Activated CD4-positive, alpha-beta T cell treated with anti-CD3 and anti-CD28 coated beads, Interleukin-2, amount 10 ng/mL, durations not matched to agents 7 days and 5 days (primary cell): ENCODE results near the gene EFNA1. TPM values are rescaled to one million over a fixed set of nuclear protein-coding genes. Genes with fewer than 3 reads are reported as not detected.
"Not testable (repeated sequence)": the region's sequence is repeated elsewhere in the genome, so short reads cannot be mapped to it uniquely, and the experiment has no call there.

ENCODE experiments used
- CTCF ChIA-PET: fragments of 350-600 bp; sonication (Branson Sonifier 250); formaldehyde crosslinking; loops from one replicate; lab custom pipeline; 2021; ENCODE audit warnings: antibody characterized with exemption; lab: Charles Lee
- POLR2A ChIA-PET: fragments of 350-600 bp; sonication (Branson Sonifier 250); formaldehyde crosslinking; loops from one replicate; lab custom pipeline; 2021; ENCODE audit warnings: antibody characterized with exemption; lab: Charles Lee
- DNase-seq: peaks from one replicate; pipeline ENCODE4 v3.0.0-alpha.2; 2020
- H3K27ac Mint-ChIP-seq: one replicate; pipeline ENCODE4 v1.8.0; 2021; ENCODE audit warnings: mild to moderate bottlenecking, moderate library complexity, mixed read lengths
- H3K27me3 Mint-ChIP-seq: one replicate; pipeline ENCODE4 v1.8.0; 2021; ENCODE audit warnings: mixed read lengths
- H3K36me3 Mint-ChIP-seq: one replicate; pipeline ENCODE4 v1.8.0; 2021; ENCODE audit warnings: low read depth, mixed read lengths
- H3K4me1 Mint-ChIP-seq: one replicate; pipeline ENCODE4 v1.8.0; 2021; ENCODE audit warnings: mixed read lengths
- H3K4me3 Mint-ChIP-seq: one replicate; pipeline ENCODE4 v1.8.0; 2021; ENCODE audit warnings: mild to moderate bottlenecking, moderate library complexity, mixed read lengths
- H3K9me3 Mint-ChIP-seq: one replicate; pipeline ENCODE4 v1.8.0; 2021; ENCODE audit warnings: mixed read lengths
- total RNA-seq, 2 experiments: library from RNA; stranded (reverse); gene quantifications; one replicate each; pipeline ENCODE4 v1.2.3, GENCODE V29; 2021

EFNA1 gene
- total RNA-seq, 2 experiments from 2014 or later, result 0.15 TPM; not detected in 1

GRCh38 chr1:155141749-155142148 lies 14.1 kb downstream of the EFNA1 start:
- POLR2A ChIA-PET, result no interaction called here
- CTCF ChIA-PET, result interaction anchor here (1.4 kb wide), 1 partner anchor 11 kb away, joined by 3 read pairs; no protein-coding TSS in a partner anchor
- peaks cover 31% of the 10 kb centered on the region for H3K4me1 Mint-ChIP-seq
- H3K27ac Mint-ChIP-seq, result no peak overlapping the region
- H3K36me3 Mint-ChIP-seq, result peaks cover 21% of the 10 kb centered on the region
- H3K4me3 Mint-ChIP-seq, result no peak overlapping the region
- H3K9me3 Mint-ChIP-seq, result no peaks in the 10 kb centered on the region
- DNase-seq, result no peak
- H3K27me3 Mint-ChIP-seq, result peaks cover 10% of the 10 kb centered on the region

- H3K9me3 Mint-ChIP-seq, result no peaks in the 10 kb centered on the region
- peaks cover 11% of the 10 kb centered on the region for H3K4me1 Mint-ChIP-seq
- peaks cover 23% of the 10 kb centered on the region for H3K27me3 Mint-ChIP-seq
- H3K36me3 Mint-ChIP-seq, result no peaks in the 10 kb centered on the region
- POLR2A ChIA-PET, result no interaction called here
- CTCF ChIA-PET, result interaction anchor here (0.6 to 4.5 kb wide), 3 partner anchors 18 to 34 kb away, joined by 3 to 16 read pairs (median 3); partner anchors contain the start of gene KRTCAP2
- H3K27ac Mint-ChIP-seq, result no peak overlapping the region
- DNase-seq, result no peak
- no peak overlapping the region for H3K4me3 Mint-ChIP-seq
Measured at GRCh38 chr1:155145491-155145890, 17.8 kb downstream of the EFNA1 start.

DNA sequence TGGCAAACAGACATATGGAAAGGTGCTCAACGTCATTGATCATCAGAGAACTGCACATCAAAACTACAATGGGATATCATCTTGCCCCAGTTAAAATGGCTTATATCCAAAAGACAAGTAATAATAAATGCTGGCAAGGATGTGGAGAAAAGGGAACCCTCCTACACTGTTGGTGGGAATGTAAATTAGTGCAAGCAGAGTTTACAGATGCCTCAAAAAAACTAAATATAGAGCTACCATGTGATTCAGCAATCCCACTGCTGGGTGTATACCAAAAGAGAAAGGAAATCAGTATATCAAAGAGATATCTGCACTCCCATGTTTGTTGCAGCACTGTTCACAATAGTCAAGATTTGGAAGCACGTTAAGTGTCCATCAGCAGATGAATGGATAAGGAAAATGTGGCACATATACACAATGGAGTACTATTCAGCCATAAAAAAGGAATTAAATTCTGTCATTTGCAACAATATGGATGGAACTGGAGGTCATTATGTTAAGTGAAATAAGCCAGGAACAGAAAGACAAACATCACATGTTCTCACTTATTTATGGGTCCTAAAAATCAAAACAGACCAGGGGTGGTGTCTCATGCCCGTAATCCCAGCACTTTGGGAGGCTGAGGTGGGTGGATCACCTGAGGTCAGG lies 28.4 kb downstream of the EFNA1 start:
- DNase-seq, POLR2A ChIA-PET, H3K4me1 Mint-ChIP-seq, H3K4me3 Mint-ChIP-seq, H3K27ac Mint-ChIP-seq, H3K36me3 Mint-ChIP-seq, H3K9me3 Mint-ChIP-seq: not testable (repeated sequence)
- peaks cover 20% of the 10 kb centered on the region for H3K27me3 Mint-ChIP-seq
- CTCF ChIA-PET, result interaction anchor here (0.6 to 1.4 kb wide), 2 partner anchors 16 to 249 kb away, joined by 3 to 4 read pairs; partner anchors contain the start of gene KRTCAP2

DNA sequence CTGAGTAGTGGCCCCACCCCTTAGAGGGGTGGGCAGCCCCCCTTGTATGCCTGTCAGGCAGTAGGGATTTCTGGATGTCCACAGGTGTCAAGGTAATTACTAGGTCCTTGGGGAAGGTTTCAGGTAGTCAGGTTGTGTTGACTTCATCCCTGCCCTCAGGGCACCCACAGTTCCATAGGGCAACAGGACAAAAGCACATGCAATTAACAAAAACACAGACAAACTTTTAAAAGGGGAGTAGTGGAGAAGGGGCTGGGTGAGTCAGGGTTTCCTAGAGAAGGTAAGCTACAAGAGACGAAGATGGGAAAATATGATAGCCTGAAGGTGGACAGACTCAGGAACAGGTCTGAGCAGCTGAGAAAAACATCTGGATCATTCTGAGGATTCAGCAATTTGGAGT lies 31.3 kb downstream of the EFNA1 start:
- H3K4me1 Mint-ChIP-seq, result no peaks in the 10 kb centered on the region
- H3K27me3 Mint-ChIP-seq, result peaks cover 15% of the 10 kb centered on the region
- no peaks in the 10 kb centered on the region for H3K36me3 Mint-ChIP-seq
- ChIA-PET POLR2A (no interaction called here), CTCF (interaction anchor here (0.7 to 0.9 kb wide), 2 partner anchors 14 to 24 kb away, joined by 3 read pairs; partner anchors contain the start of gene KRTCAP2)
- H3K9me3 Mint-ChIP-seq, result no peaks in the 10 kb centered on the region
- no peak overlapping the region for H3K27ac Mint-ChIP-seq
- H3K4me3 Mint-ChIP-seq, result no peak overlapping the region
- no peak for DNase-seq

DNA sequence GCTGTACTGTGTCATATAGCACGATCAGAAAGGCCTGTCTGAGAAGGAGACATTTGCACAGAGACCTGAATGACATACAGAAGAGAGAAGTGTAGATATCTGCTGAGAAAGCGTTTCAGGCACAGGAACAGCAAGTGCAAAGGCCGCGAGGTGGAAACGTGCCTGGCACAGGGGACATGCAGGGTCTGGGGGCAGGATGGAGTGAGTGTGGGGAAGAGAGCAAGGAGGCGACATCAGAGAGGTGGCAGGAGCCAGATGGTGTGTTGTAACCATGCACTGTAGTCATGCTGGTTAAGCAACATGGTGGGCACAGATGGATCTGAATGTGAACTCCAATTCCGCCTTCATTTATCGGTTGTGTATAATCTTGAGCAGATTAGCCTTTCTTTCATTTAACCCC lies 32.5 kb downstream of the EFNA1 start:
- no peak overlapping the region for H3K27ac Mint-ChIP-seq
- no peak for DNase-seq
- no peaks in the 10 kb centered on the region for H3K9me3 Mint-ChIP-seq
- CTCF ChIA-PET, result no interaction called here
- H3K4me1 Mint-ChIP-seq, result no peaks in the 10 kb centered on the region
- no peak overlapping the region for H3K4me3 Mint-ChIP-seq
- H3K27me3 Mint-ChIP-seq, result peaks cover 8% of the 10 kb centered on the region
- no peaks in the 10 kb centered on the region for H3K36me3 Mint-ChIP-seq
- POLR2A ChIA-PET, result no interaction called here

DNA sequence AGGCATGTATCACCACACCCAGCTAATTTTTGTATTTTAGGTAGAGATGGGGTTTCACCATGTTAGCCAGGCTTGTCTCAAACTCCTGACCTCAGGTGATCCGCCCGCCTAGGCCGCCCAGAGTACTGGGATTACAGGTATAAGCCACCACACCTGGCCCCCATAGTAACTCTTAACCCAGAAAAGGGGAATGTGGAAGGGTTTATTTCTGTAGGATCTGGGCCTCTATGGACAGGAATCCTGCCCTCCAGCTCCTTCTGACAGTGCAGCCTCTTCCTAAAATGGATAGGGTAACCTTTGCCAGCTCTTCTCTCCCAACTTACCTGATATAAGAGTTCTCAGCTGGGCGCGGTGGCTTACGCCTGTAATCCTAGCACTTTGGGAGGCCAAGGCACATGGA lies 35.0 kb downstream of the EFNA1 start:
- DNase-seq, H3K4me1 Mint-ChIP-seq, H3K27ac Mint-ChIP-seq, H3K27me3 Mint-ChIP-seq, H3K4me3 Mint-ChIP-seq, H3K9me3 Mint-ChIP-seq, POLR2A ChIA-PET, H3K36me3 Mint-ChIP-seq: not testable (repeated sequence)
- CTCF ChIA-PET, result interaction anchor here (1.0 to 1.3 kb wide), 2 partner anchors 17 to 65 kb away, joined by 3 read pairs; no protein-coding TSS in a partner anchor

DNA sequence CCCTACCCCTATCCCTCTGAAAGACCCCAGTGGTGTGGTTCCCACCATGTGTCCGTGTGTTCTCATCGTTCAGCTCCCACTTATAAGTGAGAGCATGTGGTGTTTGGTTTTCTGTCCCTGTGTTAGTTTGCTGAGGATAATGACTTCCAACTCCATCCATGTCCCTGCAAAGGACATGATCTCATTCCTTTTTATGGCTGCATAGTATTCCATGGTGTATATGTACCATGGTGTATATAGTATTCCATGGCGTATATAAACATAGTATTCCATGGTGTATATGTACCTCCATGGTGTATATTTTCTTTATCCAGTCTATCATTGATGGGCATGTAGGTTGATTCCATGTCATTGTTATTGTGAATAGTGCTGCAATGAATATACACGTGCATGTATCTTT lies 36.1 kb downstream of the EFNA1 start:
- H3K36me3 Mint-ChIP-seq, POLR2A ChIA-PET, H3K27me3 Mint-ChIP-seq, H3K27ac Mint-ChIP-seq, H3K4me3 Mint-ChIP-seq, H3K9me3 Mint-ChIP-seq, DNase-seq: not testable (repeated sequence)
- CTCF ChIA-PET, result interaction anchor here (1.0 to 8.4 kb wide), 2 partner anchors 18 to 73 kb away, joined by 3 to 67 read pairs; no protein-coding TSS in a partner anchor
- peaks cover 15% of the 10 kb centered on the region for H3K4me1 Mint-ChIP-seq

GRCh38 chr1:155164625-155165024 lies 36.9 kb downstream of the EFNA1 start:
- H3K9me3 Mint-ChIP-seq, POLR2A ChIA-PET, H3K4me3 Mint-ChIP-seq, H3K36me3 Mint-ChIP-seq, H3K27me3 Mint-ChIP-seq, H3K27ac Mint-ChIP-seq, DNase-seq: not testable (repeated sequence)
- CTCF ChIA-PET, result interaction anchor here (8.4 kb wide), 1 partner anchor 74 kb away, joined by 67 read pairs; no protein-coding TSS in a partner anchor
- peaks cover 15% of the 10 kb centered on the region for H3K4me1 Mint-ChIP-seq

- Mint-ChIP-seq H3K27me3 (no peaks in the 10 kb centered on the region), H3K9me3 (no peaks in the 10 kb centered on the region), H3K4me1 (peaks cover 19% of the 10 kb centered on the region), H3K27ac (no peak overlapping the region), H3K36me3 (peaks cover 11% of the 10 kb centered on the region), H3K4me3 (no peak overlapping the region)
- no peak for DNase-seq
- ChIA-PET POLR2A (no interaction called here), CTCF (interaction anchor here (0.6 to 8.4 kb wide), 9 partner anchors 15 to 563 kb away, joined by 3 to 67 read pairs (median 5); partner anchors contain the start of gene EFNA3)
Measured at GRCh38 chr1:155166051-155166470, 38.4 kb downstream of the EFNA1 start.

DNA sequence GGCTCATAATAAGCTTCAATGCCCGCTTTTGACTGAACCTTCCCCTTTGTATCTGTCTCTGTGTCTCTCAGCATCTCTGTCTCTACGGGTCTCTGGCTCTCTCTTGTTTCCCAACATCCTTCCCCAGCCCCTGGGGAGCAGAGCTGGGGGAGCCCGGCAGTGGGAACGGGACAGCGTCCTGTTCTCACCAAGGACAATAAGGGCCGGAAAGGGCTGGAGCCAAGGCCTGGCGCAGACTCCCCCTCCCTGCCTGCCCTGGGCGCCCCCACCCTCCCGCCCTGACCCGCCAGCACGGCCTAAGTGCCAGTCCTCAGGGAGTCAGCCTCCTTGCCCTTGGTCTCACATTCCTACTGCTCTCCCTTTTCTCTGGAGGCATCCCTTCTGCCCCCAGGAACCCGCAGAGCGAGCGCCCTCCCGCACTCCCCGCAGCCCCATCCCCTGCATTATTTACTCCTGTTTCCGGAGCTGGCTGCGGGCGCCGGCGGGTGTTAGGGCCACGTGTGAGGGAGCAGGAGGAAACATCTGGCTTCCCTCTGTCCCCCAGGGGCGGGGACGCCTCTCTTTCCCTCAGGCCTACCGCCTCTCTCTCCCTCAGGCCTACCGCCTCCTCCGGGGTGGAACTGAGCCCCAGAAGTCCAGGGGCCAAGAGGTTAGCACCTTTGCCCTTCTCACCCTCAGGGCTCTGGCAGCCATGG lies 38.9 kb downstream of the EFNA1 start:
- peaks cover 23% of the 10 kb centered on the region for H3K4me1 Mint-ChIP-seq
- H3K36me3 Mint-ChIP-seq, result peaks cover 11% of the 10 kb centered on the region
- no peaks in the 10 kb centered on the region for H3K27me3 Mint-ChIP-seq
- DNase-seq, result no peak
- no peak overlapping the region for H3K4me3 Mint-ChIP-seq
- CTCF ChIA-PET, result interaction anchor here (0.6 to 8.4 kb wide), 15 partner anchors 9 to 562 kb away, joined by 3 to 67 read pairs (median 5); partner anchors contain the start of gene EFNA3
- POLR2A ChIA-PET, result no interaction called here
- H3K9me3 Mint-ChIP-seq, result no peaks in the 10 kb centered on the region
- no peak overlapping the region for H3K27ac Mint-ChIP-seq

DNA sequence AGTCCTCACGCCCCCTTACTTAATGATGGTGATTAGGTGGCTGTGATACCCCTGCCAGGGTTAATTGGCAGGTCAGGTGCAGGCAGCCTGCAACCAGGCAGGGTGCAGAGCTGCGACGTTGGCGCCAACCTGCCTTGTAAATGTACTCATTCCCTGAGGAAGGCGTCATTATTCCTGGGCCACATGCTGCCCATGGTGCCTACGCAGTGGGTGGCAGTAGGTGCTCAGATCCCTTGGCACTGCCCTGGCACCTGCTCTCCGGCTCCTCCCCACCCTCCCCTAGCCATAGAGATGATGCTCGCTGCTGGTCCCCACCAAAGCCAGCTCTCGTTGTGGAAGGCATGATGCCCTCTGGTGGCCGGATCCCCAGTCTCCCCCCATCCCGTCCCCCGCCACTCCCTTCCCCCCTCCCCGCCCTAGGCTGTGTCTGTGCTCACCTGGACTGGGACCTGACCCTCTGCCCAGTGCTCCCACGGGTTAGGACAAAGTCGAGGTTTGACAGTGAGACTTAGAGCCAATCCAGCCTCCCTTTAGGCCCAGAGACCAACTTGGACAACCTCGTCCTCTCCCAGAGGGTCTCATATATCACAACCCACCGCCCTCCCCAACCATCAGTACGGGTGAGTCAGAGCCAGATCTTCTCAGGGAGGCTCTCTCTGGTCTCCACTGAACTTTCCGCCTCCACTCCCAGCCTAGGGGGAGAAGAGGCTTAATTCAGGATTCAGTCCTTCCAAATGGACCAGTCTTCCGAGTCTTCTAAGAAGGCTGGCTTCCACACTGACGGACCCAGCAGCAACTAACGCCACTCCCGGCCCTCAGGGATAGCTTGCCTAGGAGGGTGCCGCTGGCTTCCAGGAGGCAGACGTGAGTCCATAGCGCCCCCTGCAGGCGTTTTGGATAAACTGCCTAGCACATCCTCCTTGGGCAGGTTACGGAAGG lies 39.8 kb downstream of the EFNA1 start:
- Mint-ChIP-seq H3K36me3 (peaks cover 11% of the 10 kb centered on the region), H3K27me3 (no peaks in the 10 kb centered on the region), H3K27ac (no peak overlapping the region), H3K4me1 (peaks cover 31% of the 10 kb centered on the region), H3K4me3 (peak overlapping the region; percentile 25), H3K9me3 (no peaks in the 10 kb centered on the region)
- DNase-seq, result peak; percentile 91
- ChIA-PET CTCF (interaction anchor here (0.6 to 8.4 kb wide), 27 partner anchors 8 to 116 kb away, joined by 3 to 67 read pairs (median 5); partner anchors contain the start of genes ADAM15 and EFNA3), POLR2A (interaction anchor here (0.6 kb wide), 1 partner anchor 19 kb away, joined by 4 read pairs; no protein-coding TSS in a partner anchor)

- POLR2A ChIA-PET, H3K27me3 Mint-ChIP-seq, DNase-seq, H3K27ac Mint-ChIP-seq, H3K9me3 Mint-ChIP-seq: not testable (repeated sequence)
- peaks cover 33% of the 10 kb centered on the region for H3K4me1 Mint-ChIP-seq
- CTCF ChIA-PET, result interaction anchor here (0.6 to 8.4 kb wide), 24 partner anchors 10 to 117 kb away, joined by 3 to 67 read pairs (median 4); partner anchors contain the start of genes ADAM15 and EFNA3
- peaks cover 11% of the 10 kb centered on the region for H3K36me3 Mint-ChIP-seq
- peak overlapping the region; percentile 25 for H3K4me3 Mint-ChIP-seq
Measured at GRCh38 chr1:155168105-155168445, 40.4 kb downstream of the EFNA1 start.
